Rectal smooth muscle tissue (tissue), 1 donor: ENCODE results near the gene CAMKMT.
"Not testable (repeated sequence)": the region's sequence is repeated elsewhere in the genome, so short reads cannot be mapped to it uniquely, and the experiment has no call there.

ENCODE experiments used
- H3K27ac ChIP-seq: one replicate; pipeline ENCODE4 v1.7.0; 2013; ENCODE audit warnings: low read depth, low read length, inconsistent platforms
- H3K27me3 ChIP-seq: one replicate; pipeline ENCODE4 v1.7.0; 2013; ENCODE audit warnings: low read length; ENCODE audit not compliant: control insufficient read depth, insufficient read depth
- H3K36me3 ChIP-seq: one replicate; pipeline ENCODE4 v1.7.0; 2013; ENCODE audit warnings: low read length; ENCODE audit not compliant: control insufficient read depth, insufficient read depth
- H3K4me1 ChIP-seq: one replicate; pipeline ENCODE4 v1.7.0; 2013; ENCODE audit warnings: low read length; ENCODE audit not compliant: control insufficient read depth, insufficient read depth
- H3K4me3 ChIP-seq: one replicate; pipeline ENCODE4 v1.7.0; 2013; ENCODE audit warnings: low read length
- H3K9ac ChIP-seq: one replicate; pipeline ENCODE4 v1.7.0; 2013; ENCODE audit warnings: low read length

Gene CAMKMT

DNA sequence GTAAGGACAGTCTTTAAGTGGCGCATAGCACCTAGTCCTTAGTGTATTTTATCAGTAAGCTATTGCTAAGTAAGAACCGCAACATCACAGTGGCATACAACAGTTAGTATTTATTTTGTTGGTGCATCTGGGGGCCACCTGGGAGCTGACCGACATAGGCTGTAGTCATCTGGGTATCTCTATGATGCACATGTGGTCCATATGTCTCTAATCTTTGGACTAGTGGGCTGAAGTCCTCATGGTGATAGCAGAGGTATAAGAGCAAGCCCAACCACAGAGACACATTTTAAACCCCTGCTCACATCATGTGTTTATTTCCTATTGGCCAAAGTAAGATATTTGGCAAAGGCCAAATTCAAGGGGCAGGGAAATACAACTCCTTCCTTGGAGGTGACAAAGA, 2.9 kb downstream of the CAMKMT start:
- Histone ChIP-seq H3K4me1 (peaks cover 10% of the 10 kb centered on the region), H3K27ac (no peak overlapping the region), H3K36me3 (no peaks in the 10 kb centered on the region), H3K27me3 (no peaks in the 10 kb centered on the region), H3K9ac (no peak overlapping the region), H3K4me3 (no peak overlapping the region)

DNA sequence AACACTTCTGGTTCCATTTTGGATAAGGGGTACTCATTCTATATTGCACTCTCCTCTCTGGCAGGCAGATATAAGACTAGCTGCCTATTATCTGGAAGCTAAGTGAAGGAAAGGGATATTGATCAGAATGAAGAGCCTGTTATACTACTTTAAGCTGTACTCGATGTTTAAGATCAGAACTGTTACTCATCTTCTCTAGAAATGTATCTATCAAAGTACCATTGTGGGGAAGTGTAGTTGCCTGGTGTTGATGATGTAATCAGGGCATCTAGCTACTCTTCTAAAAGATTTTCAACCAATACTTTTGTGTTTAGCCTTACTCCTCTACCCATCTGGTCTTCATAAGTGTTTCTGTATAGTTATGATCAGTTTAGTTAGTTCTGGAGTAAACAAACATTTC, 5.8 kb downstream of the CAMKMT start:
- Histone ChIP-seq H3K4me1 (peaks cover 3% of the 10 kb centered on the region), H3K27ac (no peak overlapping the region), H3K9ac (no peak overlapping the region), H3K27me3 (no peaks in the 10 kb centered on the region), H3K36me3 (no peaks in the 10 kb centered on the region), H3K4me3 (no peak overlapping the region)

DNA sequence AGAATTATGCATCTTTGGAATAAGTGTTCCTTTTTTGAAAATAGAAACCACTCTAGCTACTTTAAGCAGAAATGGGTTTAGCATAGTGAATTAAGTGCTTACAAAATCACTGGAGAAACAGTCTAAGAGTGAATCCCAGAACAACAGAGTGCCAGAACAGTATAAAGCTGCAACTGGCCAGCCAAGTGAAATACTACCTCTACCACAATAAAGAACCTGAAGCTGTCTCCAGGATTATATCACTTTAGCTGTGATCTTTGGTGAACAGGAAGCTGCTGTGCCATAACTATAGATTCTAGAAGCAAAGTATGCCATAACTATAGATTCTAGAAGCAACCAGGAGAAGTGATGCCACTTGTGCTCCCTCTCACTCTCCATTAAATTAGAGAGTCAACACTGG, 7.6 kb downstream of the CAMKMT start:
- no peaks in the 10 kb centered on the region for H3K27me3 ChIP-seq
- no peak overlapping the region for H3K27ac ChIP-seq
- no peak overlapping the region for H3K9ac ChIP-seq
- H3K4me3 ChIP-seq: no peak overlapping the region
- H3K4me1 ChIP-seq: no peaks in the 10 kb centered on the region
- H3K36me3 ChIP-seq: no peaks in the 10 kb centered on the region

DNA sequence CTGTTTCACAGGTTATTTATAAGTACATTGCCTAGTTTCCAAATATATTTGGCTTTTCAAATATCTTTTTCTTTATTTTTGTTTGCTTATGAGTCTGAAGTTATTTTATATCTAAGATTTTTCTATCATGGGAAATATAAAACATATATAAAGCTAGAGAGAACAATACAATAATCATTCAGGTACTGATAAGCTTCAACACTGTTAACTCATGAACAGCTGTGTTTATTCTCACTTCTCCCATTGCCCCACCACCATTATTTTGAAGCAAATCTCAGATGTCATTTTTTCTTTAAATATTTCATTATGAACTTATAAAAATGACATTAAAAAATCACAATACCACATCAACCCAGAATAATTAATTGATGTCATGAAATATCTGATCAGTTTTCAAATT, 9.7 kb downstream of the CAMKMT start:
- Histone ChIP-seq H3K27me3 (no peaks in the 10 kb centered on the region), H3K36me3 (no peaks in the 10 kb centered on the region), H3K4me1 (no peaks in the 10 kb centered on the region), H3K27ac (no peak overlapping the region), H3K4me3 (no peak overlapping the region), H3K9ac (no peak overlapping the region)

DNA sequence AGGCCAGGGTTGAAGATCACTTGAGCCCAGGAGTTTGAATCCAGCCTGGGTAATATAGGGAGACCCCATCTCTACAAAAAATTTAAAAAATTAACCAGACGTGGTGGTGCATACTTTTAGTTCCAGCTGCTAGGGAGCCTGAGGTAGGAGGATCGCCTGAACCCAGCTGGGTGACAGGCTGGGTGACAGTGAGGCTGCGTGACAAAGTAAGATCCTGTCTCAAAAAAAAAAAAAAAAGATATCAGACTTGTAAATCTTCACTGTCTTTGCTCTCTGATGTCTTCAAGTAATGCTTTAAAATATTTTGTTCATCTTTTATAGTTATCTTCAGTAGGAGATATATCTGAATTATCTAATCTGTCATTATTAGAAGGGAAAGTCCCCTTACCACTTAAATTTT, 10.5 kb downstream of the CAMKMT start:
- Histone ChIP-seq H3K27me3 (no peaks in the 10 kb centered on the region), H3K4me1 (no peaks in the 10 kb centered on the region), H3K27ac (no peak overlapping the region), H3K4me3 (no peak overlapping the region), H3K36me3 (no peaks in the 10 kb centered on the region), H3K9ac (no peak overlapping the region)

DNA sequence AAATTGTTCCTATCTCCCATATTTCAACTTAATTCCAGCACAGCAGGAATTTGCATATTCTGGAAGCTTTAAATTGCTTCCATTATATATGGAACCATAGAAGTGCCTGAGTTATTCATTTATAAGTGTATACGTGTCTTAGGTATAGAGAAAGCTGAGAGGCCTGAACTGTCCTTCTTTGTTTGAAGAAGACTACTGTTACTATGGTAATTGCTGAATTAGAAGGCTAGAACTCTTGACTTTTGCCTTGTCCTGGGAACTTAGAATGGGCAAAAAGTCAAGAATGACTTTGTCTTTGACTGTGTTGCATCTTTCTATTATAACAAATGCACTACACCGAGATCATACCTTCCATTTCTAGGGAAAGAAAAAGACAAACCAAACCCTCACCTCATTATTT, 15.7 kb downstream of the CAMKMT start:
- Histone ChIP-seq H3K4me1 (no peaks in the 10 kb centered on the region), H3K9ac (no peak overlapping the region), H3K36me3 (no peaks in the 10 kb centered on the region), H3K27me3 (no peaks in the 10 kb centered on the region), H3K4me3 (no peak overlapping the region), H3K27ac (no peak overlapping the region)

DNA sequence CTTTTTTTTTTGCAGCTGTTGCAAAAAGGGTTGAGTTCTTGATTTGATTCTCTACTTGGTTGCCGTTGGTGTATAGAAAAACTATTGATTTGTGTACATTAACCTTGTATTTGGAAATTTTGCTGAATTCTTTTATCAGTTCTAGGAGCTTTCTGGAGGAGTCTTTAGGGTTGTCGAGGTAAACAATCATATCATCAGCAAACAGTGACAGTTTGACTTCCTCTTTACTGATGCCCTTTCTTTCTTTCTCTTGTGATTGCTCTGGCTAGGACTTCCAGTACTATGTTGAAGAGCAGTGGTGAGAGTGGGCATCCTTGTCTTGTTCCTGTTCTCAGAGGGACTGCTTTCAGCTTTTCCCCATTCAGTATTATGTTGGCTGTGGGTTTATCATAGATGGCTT, 23.5 kb downstream of the CAMKMT start:
- H3K36me3 ChIP-seq, H3K27ac ChIP-seq, H3K4me3 ChIP-seq, H3K4me1 ChIP-seq, H3K27me3 ChIP-seq, H3K9ac ChIP-seq: not testable (repeated sequence)

DNA sequence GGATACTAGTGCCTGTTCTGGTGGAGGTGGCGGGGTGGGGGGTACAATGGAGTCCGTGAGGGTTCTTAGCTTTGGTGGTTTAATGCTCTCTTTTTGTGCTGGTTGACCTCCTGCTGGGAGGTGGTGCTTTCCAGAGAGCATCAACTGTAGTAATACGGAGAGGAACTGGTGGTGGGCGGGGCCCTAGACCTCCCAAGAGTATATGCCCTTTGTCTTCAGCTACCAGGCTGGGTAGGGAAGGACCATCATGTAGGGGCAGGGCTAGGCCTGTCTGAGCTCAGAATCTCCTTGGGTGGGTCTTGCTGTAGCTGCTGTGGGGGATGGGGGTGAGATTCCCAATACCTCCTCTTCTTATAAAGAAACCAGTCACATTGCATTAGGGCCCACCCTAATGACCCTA, 27.1 kb downstream of the CAMKMT start:
- Histone ChIP-seq H3K4me1 (no peaks in the 10 kb centered on the region), H3K9ac (no peak overlapping the region), H3K36me3 (no peaks in the 10 kb centered on the region), H3K27me3 (no peaks in the 10 kb centered on the region), H3K4me3 (no peak overlapping the region), H3K27ac (no peak overlapping the region)

DNA sequence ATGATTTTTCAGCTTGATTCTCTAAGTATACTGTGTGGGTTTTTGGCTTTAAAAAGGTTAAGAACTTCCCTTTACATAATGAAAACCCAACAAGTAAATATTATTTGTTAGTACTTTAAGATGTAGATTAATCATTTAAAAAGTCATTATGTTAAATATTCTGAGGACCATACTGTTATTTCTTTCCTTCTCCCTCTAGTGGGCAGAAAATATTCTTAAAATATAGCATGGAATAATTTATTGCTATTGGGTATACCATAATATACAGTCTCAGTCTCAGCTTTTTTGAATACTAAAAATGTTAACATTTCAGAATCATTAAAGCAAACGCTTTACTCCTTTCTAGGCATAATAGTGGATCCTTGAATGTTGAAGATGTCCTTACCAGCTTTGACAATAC, 28.1 kb downstream of the CAMKMT start:
- H3K27me3 ChIP-seq: no peaks in the 10 kb centered on the region
- no peak overlapping the region for H3K9ac ChIP-seq
- H3K36me3 ChIP-seq: no peaks in the 10 kb centered on the region
- H3K27ac ChIP-seq: no peak overlapping the region
- H3K4me1 ChIP-seq: no peaks in the 10 kb centered on the region
- no peak overlapping the region for H3K4me3 ChIP-seq

DNA sequence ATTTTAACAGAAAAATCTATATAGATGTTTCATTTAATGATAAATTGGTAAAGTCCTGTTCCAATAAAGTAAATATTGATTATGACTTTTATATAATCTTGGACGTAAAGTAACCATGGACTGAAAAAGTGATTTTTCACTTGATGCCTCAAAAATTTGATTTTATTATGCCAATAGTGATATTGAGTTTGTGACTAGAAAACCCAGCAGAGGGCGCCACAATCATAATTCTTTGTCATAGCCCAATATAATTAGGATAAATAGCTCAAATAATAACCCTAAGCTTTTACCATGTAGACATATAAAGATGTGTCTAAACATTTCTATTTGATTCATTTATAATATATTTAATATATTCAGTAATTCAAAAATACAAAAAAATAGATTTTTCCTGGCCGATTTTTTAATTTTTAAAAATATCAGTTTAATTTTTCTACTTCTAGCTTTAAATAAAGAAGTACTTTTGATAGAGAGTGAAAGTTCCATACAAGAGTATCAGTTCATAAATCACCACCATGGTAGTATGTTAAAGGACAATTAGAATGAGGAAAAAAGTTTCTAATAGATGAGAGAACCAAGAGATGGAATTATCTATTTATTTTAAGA, 30.7 kb downstream of the CAMKMT start:
- no peaks in the 10 kb centered on the region for H3K4me1 ChIP-seq
- no peak overlapping the region for H3K27ac ChIP-seq
- H3K4me3 ChIP-seq: no peak overlapping the region
- no peaks in the 10 kb centered on the region for H3K27me3 ChIP-seq
- no peak overlapping the region for H3K9ac ChIP-seq
- no peaks in the 10 kb centered on the region for H3K36me3 ChIP-seq

DNA sequence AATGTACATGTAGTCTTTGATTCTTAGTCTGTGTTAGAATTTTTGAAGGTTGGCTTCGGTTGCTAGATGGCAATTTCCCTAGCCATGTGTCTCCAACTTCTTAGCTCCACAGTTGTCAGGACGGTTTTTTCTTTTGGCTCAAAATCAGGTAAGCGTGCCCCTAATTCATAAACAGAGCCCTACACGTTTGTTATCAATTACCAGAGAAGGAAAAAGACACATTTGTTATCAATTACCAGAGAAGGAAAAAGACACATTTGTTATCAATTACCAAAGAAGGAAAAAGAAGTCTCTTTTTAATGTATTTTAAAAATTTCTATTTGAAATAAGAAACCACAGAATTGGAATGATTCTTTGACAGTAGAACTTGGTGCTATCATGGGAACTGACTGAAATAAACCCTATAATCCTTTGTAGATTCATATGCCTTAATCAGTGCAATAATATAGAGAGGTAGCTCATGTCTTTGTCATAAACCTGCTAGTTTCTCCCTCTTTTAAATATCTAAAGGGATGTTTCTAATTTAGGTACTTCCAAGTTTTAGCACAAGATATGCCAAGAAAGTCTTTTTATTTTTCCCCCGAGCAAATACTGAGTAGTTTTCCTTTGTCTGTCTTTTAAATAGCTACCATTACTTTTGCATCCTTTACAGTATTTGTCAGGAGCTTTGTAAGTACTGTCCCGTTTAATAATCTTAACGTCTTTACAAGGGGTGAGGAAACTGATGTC, 35.9 kb downstream of the CAMKMT start:
- H3K9ac ChIP-seq: no peak overlapping the region
- H3K4me3 ChIP-seq: no peak overlapping the region
- H3K27me3 ChIP-seq: no peaks in the 10 kb centered on the region
- no peaks in the 10 kb centered on the region for H3K36me3 ChIP-seq
- no peak overlapping the region for H3K27ac ChIP-seq
- H3K4me1 ChIP-seq: no peaks in the 10 kb centered on the region

DNA sequence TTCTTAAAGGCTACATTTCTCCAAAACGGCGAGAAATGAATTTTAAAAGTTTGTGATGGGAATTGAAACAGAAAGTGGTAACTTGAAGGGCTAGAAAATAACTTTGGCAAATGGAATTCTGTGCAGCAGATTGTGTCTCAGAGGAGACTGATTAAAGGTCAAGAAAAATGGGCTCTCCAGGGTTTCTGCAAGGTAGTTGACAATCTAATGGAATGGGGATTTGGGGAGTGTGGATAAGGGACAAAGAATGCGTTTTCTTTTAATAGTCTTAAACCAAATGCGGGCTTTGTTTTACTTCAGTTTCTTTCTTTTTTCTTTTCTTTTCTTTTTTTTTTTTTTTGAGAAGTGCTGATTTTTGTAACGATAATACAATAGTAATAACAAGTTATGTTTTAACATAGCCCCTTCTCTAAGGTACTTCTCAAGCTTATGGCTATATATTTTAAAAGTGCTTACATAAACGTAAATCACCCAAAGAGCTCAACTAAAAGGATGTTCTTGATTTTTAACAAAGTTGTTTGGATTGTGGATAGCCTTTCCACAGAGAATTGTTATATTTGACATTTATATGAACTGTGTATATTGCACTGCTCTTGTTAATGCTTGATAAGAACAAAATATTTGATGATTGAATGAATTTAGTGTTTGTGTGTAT, 36.6 kb downstream of the CAMKMT start:
- no peak overlapping the region for H3K27ac ChIP-seq

DNA sequence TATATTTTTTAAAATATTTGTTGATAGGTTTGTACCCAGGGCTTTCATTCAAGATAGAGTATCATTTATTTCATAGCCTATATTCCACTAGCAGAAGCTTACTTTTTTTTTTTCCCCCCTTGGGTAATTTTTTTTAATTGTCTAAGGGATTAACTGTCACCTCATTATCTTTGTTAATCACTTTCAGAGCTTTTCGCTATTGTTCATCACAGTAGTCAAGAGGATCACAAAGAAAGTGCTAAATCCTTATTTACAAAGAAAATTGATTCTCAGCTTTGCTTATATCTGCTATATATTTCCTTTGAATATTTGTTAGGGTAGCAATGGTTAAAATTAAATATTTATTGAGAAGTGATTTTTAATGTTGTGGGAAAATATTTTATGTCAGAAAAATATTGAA, 59.0 kb downstream of the CAMKMT start:
- no peaks in the 10 kb centered on the region for H3K36me3 ChIP-seq
- H3K9ac ChIP-seq: no peak overlapping the region
- H3K4me1 ChIP-seq: no peaks in the 10 kb centered on the region
- H3K4me3 ChIP-seq: no peak overlapping the region
- no peaks in the 10 kb centered on the region for H3K27me3 ChIP-seq
- no peak overlapping the region for H3K27ac ChIP-seq

More for the DNA sequence above, 36.6 kb downstream of the CAMKMT start:
- Histone ChIP-seq H3K4me3 (no peak overlapping the region), H3K4me1 (no peaks in the 10 kb centered on the region), H3K27me3 (no peaks in the 10 kb centered on the region), H3K36me3 (no peaks in the 10 kb centered on the region), H3K9ac (no peak overlapping the region)
